Left forelimb (tissue), 1 donor: Measurements from ENCODE around the gene DNASE1L1.

Experiments
- DNase-seq: peaks from one replicate; pipeline ENCODE4 v3.0.0-alpha.2; 2018; ENCODE audit warnings: low spot score

DNASE1L1 gene

GRCh38 chrX:154382483-154383069 lies 26.5 kb downstream of the DNASE1L1 start:
- no peak for DNase-seq

- DNase-seq = no peak
Observed at GRCh38 chrX:154381271-154381670, 27.8 kb downstream of the DNASE1L1 start.

GRCh38 chrX:154380787-154381186 lies 28.3 kb downstream of the DNASE1L1 start:
- no peak for DNase-seq

- no peak for DNase-seq
Observed at GRCh38 chrX:154380153-154380552, 28.9 kb downstream of the DNASE1L1 start.

- no peak for DNase-seq
Observed at GRCh38 chrX:154379569-154379951, 29.5 kb downstream of the DNASE1L1 start.

- peak; percentile 96 for DNase-seq
Observed at GRCh38 chrX:154378799-154379568, 30.1 kb downstream of the DNASE1L1 start, which contains the start of gene EMD. Gene EMD, plus strand, starts transcription at chrX:154379295. Its CDS starts 190 bp downstream, at chrX:154379485.

- DNase-seq = peak; percentile 74
Observed at GRCh38 chrX:154378059-154378798, 30.8 kb downstream of the DNASE1L1 start.

GRCh38 chrX:154376774-154377173 lies 32.3 kb downstream of the DNASE1L1 start:
- DNase-seq = no peak

- DNase-seq = no peak
Observed at GRCh38 chrX:154375156-154375504, 33.9 kb downstream of the DNASE1L1 start.

- DNase-seq = no peak
Observed at GRCh38 chrX:154374313-154375155, 34.5 kb downstream of the DNASE1L1 start, which contains the start of gene FLNA. Gene FLNA, minus strand, starts transcription at chrX:154374634. Its CDS starts 3,389 bp downstream, at chrX:154371245.

GRCh38 chrX:154373340-154374306 lies 35.4 kb downstream of the DNASE1L1 start:
- DNase-seq = peak; percentile 75

GRCh38 chrX:154372612-154373022 lies 36.4 kb downstream of the DNASE1L1 start:
- DNase-seq = no peak

GRCh38 chrX:154371789-154372300 lies 37.2 kb downstream of the DNASE1L1 start:
- DNase-seq = no peak

GRCh38 chrX:154371017-154371788 lies 37.9 kb downstream of the DNASE1L1 start:
- peak; percentile 91 for DNase-seq

- peak; percentile 72 for DNase-seq
Observed at GRCh38 chrX:154370300-154371016, 38.6 kb downstream of the DNASE1L1 start.

GRCh38 chrX:154369449-154370299 lies 39.4 kb downstream of the DNASE1L1 start:
- peak; percentile 79 for DNase-seq

GRCh38 chrX:154368630-154369448 lies 40.2 kb downstream of the DNASE1L1 start:
- no peak for DNase-seq
